ENCODE measurements around the gene AOAH.
"Not testable (repeated sequence)": the region's sequence is repeated elsewhere in the genome, so short reads cannot be mapped to it uniquely, and the experiment has no call there.

The AOAH gene

DNA sequence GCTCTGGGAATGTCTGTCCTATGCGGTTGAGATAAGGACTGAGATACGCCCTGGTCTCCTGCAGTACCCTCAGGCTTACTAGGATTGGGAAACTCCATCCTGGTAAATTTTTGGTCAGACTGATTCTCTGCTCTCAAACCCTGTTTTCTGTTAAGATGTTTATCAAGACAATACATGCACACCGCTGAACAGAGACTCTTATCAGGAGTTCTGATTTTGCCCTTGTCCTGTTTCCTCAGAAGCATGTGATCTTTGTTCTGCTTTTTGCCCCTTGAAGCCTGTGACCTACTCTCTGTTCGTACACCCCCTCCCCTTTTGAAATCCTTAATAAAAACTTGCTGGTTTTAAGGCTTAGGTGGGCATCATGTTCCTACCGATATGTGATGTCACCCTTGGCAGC lies 258.3 kb downstream of the AOAH start:
- not testable (repeated sequence) for DNase-seq (ENCODE audit: low spot score)

DNA sequence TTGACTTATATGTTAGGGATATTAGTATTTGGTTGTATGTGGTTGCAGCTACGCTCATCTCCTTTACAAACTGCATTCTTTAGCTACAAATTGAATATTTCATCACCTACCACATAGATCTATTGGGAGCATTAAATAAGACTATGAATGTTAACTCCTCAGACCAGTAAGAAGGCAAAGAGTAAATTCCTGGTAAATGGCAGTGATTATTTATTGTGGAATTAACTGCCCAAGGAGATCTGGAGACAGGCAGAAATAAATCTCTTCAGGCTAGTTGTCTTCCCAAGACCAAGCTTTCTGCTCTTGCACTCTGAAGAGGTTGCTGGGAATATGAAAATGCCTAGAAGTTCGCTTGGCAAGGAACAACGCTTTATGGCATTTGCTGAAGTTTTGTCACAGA lies 260.0 kb downstream of the AOAH start:
- no peak for DNase-seq (ENCODE audit: low spot score)

All from NAMALWA (cell line).